NCI-H1694 treated with DMSO at 0.1 percent for 48 hours (cell line): Measurements from ENCODE around the gene MAD2L2.

Experiments
- DNase-seq: peaks from one replicate; lab custom pipeline; 2025; lab: John Stamatoyannopoulos, UW

The MAD2L2 gene

DNA sequence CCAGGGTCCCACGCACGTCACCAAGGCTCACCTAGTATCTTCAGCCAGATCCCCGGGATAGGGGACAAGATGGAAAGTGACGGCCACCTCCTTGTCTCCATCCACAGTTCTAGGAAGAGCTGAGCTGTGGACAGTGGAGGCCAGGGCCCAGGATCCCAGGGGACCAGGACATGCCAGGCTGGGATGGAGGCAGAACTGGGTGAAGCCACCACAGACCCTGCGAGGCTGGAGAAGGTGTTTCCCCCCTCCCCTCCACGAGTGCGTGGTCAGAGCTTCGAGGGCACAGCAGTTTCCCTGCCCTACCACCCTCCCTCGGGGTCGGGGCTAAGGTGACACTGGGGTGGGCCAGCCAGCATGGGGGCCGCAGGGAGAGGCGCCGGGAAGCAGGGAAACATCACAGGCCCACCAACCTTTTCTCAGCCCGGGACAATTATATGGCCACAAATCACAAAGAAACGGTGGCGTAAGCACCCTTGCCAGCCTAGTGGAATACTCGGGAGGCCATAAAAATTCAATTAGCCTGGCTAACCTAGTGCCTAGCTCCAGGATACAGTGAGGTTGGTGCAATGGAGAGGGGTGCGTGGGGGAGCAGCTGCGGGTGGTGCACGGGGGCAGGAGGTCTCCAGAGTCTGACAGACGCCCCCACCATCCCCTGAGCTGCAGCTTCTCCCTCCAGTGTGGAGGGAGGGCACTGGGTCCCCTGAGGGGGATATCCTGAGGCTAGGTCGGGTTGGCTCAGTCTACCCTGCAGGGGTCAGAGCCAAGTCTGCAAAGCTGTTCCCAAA is 23.9 kb upstream of the MAD2L2 start:
- DNase-seq = no peak

DNA sequence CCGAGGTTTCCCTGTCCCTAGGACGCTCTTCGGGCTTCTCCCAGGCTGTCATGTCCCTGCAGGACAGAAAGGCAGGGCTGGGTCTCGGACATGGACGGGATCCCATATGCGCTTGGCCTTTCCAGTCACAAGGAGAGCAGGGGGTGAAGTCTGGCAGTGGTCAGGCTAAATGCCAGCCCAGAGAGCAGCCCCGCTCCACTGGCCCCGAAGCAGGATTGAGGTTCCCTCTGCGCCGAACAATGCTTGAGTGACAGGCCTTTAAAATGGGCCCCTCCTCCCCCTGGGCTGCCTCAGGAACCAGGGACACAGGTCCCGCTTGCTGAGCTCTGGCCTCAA is 23.2 kb upstream of the MAD2L2 start:
- no peak for DNase-seq

DNA sequence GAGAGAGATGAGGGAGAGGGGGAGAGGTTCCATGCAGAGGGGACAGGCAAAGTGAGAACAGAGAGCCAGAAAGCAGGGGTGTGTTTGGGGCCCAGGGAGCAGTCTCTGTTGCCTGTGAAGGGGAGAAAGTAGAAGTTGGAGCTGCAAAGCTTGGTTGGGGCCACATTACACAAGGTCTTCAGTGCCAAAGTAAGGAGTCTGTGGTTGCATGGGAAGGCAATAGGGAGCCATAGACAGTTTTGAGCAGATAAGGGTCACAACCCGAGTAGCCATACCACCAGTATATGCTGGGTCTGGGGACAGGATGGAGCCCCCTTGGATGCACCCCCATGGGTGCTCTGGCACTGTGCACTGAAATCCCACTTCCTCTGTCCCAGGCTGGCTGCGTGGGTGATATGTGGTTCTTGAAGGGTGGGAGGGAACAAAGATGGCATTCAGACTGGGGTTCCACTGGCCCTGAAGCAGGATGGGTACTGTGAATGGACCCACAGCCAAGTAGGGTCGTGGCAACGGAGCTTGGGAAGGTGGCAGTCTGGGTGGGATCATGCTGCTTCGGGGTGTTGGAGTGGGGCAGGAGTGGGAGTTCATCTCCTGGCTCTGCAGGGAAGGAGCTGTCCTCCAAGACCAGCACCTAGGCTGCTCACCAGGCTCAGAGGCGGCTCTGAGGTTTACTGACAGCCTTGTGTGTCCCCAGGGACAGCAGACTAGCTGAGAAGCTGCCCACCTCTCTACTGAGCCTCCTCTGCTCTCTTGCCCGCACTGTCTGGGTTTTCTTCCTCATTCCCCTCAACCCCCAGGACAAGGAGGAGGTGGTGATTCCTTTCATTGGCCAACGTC is 22.6 kb upstream of the MAD2L2 start:
- DNase-seq = no peak

DNA sequence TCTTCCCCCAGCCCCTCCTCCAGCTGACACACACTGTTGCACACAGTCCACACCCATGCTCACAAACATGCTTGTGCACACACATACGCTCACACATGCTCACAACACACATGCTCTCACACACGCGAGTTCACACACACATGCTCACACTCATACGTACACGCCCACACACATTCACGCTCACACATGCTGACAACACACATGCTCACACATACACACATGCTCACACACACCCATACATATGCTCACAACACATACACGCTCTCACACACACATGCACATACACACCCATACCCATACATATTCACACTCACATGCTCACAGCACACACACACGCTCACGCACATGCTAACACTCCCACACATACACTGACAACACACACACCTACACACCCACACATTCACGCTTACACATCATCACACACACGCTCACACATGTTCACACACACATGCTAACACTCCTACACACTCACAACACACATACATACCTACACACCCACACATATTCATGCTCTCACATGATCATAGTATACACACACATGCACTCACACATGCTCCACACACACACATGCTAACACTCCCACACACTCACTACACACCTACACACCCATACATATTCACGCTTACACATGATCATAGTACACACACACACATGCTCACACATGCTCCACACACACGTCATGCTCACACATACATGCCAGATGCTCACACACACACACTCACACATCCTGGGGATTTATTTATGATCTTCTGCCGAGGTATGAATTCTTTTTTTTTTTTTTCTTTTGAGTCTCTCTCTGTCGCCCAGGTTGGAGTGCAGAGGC is 21.2 kb upstream of the MAD2L2 start:
- DNase-seq = no peak

DNA sequence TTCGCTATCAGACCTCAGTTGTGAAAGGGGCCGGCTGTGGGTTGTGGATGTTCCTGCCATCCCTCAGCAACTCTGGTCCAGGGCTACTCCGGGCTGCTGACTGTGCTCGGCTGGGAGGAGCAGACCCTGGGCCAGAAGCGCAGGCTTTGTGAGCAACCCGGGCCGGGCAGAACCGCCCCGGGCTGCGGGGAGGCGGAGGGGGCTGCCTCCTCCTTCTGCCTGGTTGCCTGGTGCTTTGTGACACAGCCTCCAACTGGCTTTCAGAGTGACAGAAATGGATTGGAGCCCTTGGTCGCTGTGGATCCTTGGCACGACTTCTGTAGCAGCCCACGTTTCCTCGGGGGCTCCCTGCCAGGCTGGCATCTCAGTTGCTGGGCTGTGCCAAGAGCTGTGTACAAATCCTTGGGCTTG is 20.6 kb upstream of the MAD2L2 start:
- peak; percentile 42 for DNase-seq

DNA sequence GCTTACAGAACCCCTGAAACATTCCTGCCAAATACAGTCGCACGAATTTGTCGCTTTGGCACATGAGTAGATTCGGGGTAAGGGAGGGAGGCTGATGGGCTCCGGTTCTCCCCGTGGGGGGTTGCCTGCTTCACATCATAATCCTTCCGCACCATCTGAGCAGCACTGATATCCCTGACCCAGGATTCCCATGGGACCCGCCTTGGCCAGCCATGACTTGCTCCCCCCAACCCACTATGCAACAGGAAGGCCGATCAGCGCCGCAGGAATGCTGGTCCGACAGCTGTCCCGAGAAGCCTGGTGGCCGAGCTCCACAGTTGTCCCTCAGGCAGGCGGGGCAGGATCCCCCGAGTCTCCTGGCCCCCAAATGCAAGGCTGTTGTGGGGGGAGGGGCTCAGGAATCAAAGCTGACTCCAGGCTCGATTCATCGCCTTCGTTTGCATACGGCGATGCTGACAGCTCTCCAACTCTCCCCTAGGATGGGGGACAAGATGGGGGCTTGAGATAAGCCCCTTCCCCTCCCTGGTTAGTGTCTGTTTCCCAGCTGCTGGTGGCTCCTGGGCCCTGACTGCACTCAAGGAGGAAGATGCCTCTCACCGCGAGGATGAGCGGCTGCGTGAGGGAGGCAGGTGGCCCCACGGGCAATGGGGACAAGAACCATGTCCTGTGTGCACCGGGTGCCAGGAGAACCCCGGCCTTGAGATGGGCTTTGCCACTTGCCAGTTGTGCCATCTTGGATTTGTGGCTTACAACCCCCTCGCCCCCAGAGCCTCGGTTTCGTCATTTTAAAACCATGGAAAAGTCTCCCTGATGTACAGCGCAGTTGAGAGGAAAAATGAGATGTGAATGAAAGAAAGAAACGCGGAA is 19.9 kb upstream of the MAD2L2 start:
- DNase-seq = no peak

DNA sequence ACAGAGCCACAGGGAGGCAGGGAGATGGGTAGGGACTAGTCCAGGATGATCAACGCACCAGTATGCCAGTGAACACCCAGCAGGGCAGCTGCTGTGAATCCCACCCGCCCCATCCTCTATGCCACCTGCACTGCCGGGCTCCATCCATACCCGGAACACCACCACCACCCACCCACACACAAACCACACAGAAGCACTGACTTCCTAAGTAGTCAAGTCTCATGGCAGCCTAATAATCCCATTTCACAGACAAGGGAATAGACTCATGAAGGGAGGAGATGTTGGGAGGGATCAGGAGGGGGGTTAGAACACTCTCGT is 16.9 kb upstream of the MAD2L2 start:
- DNase-seq = no peak

DNA sequence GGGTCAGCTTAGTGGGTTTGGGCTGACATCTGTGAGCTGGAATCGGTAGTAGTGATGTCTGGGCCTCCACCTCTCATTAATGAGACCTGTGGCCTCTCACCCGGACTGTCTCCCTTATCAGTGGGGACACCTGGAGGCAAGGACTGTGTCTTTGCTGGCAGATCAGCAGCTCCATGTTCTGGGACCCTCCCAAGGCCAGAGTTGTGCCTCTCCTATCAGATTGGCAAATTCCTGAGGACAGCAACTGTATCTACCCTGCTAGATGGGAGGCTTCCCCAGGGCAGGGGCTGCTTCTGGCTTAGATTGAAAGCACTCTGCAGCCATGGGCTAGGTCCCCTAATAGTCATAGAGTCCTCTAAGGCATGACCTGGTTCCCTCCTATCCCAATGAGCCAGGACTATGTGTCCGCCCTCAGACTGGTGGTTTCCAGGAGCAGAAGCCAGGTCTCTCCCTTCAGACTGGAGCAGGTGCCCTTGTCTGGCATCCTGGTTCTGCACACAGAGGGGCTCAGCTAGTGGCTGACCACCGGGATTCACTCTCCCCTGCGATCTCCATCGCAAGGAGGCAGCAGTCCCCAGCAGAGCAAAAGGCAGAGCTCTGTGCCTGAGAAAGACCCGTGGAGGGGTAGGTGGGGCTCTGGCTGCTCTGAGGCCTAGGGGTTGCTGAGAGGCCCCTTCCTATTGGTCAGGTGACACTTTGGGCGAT is 16.4 kb upstream of the MAD2L2 start:
- DNase-seq = no peak

DNA sequence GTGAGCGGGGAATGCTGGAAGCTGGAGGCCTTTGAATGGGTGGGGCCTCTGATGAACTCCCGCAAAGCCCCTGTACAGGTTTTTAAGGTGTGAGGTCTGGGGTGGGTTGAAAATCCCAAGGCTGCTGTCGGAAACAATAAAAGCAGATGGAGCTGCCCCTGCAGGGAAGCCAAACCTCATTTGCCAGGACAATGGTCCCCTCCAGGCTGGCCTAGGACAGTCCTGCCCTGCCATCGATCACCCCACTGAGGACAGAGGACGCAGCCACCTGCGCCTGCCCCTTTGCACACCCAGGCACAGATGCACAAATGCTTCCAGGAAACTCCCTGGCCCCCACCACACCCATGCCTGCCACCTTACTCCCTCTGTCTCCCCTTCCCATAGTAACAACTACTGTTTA is 14.9 kb upstream of the MAD2L2 start:
- no peak for DNase-seq

DNA sequence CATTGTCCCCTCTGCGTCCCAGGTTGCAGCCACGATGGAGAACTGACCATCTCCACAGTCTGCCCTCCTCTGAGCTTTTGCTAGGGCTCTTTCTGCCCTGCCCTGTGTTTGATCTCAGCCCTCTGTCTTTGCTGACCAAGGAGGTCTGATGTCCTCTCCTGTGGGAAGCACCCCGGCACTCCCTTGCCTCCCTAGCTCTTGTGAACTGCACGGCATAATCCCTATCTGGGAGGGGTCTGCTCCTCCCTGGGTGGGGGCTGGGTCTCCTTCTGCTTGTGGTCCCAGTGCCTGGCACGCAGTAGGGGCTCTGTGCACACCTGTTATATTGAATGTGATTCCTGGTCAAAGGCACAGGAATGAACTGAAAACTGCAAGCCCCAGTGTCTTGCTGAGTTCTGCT is 13.0 kb upstream of the MAD2L2 start:
- no peak for DNase-seq

DNA sequence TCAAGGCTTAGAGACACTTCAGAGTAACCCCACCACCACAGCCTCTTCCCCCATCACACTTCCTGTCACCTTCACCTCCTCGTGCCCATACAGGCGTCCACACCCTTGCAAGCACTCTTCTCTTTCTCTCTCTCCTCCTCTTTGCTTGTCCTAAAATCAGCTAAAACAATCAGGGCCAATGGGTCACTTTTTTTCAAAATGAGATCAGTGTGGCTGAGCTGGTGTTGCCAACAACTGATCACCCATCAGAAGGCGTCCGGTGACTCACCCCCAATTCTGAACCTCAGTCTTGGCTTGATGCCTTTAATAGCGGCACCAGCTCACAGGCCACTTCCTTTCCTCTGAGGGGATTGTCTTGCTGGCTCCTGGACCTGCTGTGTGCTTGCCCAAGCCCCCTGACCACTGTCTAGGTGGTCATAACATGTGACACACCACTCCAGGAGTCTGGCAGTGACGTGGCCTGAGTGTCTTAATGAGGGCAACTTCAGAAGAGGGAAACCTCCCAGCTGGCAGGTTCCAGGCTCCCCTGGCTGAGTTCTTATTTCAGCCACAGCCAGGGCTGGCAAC is 12.2 kb upstream of the MAD2L2 start:
- DNase-seq = no peak

DNA sequence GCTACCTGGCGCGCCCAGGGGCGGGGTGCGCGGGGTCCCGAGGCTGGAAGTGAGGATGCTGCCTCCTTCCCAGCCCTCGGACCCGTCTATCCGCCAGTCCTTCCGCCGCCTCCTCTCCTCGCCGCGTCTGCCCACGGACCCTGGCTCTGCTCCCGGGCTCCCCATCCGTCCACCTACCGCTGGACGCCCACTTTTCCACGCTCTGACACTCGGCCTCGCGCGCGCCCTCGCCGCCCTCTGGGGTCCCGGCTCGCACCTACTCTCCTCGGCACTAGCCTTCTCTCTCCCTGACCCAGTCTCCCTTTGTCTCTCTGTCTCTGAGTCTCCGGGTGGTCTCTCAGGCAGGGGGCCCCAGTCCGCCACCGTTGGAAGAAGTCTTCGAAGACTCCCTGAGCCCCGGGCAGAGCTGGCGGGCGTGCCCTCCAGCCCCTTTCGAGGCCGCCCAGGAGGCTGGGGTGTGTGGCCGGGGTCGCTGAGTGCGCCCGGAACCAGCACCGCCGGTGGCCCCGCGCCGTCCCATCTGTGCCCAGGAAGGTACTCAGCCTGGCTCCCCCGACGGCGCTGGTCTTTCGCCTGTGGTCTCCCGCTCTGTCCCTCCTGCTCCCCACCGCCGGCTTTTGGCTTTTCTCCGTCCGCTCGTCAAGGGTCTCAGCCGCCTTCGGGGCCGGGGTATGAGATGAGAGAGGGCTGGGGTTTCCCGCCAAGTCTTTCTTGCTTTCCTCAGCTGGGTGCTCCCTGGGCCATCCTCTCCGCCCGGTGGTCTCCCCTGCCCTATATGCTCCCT is 11.2 kb upstream of the MAD2L2 start:
- DNase-seq = no peak

DNA sequence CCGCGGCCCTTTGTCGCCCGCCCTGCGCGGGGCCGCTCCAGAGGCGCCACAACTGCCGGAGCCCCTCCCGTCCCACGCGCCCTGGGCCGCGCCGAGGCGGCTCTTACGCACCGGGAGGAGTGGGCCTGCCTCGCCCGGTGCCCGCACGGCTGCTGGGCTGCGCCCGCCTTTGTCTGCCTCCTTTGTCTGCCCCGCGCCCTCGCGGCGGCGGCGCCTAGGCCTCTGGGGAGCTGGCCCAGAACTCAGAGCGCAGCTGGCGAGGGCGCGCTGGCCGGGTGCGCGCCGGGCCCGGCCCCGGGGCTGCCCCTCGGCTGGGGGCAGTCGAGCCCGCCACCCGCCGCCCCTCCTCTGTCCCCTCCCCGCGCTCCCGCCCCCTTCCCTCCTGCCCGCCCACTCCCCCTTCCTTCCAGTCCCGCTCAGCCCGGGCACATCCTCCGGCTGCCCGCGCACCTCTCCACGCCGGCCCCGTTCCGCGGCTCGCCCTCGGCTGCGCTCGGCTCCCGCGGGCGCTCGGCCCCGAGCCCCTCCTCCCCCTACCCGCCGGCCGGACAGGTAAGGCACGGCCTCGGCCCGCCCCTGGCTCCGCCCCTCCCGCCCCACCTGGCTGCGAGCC is 10.5 kb upstream of the MAD2L2 start, which contains the start of gene DRAXIN:
TSS of gene DRAXIN (plus strand) at position 409 of the 613 bp plus-strand sequence. CDS start 14,549 bp downstream, outside the sequence.
- DNase-seq = peak; percentile 28

DNA sequence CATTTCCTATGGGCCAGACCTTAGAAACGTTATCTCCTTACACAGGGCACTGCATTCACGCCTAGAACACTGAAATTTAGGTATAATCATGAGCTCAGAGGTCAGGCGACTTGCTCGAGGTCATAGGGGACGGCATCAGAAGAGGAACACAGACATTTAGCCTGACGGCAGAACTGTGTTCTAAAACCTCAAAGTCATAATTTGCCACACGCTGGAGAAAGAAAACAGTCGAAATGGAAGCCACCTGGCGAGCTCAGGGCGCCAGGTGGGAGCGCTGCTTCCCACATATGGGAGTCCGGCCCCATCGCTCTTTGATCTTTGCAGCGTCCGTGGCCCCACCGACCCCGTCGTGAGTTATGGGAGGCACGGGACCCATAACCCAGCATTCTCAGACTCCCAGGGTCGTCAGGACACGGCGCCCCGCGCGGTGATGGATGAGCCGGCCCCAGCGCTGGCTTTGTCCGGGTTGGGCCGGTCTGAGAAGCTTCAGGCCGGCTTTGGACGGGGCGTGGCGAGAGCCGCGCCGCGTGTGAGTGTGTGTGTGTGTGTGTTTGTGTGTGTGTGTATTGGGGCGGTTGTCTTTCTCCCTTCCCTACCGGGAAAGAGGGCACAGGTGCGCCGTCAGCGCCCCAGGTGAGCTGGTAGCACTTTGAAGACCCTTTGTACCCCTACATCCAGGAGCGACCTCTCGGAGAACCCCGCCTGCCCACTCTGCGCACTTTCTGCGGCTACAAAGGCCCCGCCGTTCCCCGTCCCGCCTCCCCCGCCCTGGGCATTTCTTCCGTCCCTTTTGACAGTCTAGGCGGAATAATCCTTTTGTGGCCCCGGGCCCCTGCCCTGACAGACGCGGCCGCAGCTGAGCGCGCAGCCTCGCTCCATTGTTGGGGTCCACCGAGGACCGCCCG is 9.7 kb upstream of the MAD2L2 start:
- DNase-seq = no peak

DNA sequence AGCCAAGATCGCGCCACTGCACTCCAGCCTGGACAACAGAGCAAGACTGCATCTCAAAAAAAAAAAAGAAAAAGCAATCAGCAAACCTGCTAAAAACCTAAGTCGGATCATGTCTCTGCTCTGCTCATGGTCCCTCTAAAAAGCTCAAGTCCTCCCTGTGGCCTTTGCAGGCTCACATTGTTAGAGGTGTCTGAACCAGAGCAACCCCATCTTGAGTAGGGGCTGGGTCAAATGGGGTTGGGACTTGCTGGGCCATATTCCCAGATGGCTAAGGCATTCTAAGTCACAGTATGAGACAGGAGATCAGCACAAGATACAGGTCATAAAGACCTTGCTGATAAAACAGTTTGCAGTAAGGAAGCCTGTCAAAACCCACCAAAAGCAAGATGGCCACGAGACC is 7.6 kb upstream of the MAD2L2 start:
- DNase-seq = no peak

DNA sequence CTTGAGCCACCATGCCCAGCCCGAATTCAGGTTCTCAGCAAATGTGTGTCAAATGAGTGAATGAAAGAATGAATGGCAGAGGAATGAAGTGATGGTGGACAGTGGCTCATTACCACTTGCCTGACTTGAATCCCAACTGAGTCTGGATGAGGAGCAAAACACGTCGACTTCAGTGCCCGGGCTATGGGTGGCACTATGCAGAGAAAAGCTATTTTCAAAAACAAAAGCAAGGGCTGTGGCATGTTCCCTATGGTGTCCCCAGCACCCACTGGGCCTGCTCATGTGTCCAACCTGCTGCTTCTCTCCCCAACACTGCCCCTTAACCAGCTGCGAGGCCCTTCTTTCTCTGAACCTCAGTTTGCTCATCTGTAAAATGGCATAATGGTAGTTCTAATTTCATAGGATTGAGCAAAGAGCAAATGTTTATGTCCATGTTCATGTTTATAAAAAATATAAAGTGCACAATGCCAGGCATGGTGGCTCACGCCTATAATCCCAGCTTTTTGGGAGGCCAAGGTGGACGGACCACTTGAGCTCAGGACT is 4.3 kb upstream of the MAD2L2 start:
- DNase-seq = no peak

DNA sequence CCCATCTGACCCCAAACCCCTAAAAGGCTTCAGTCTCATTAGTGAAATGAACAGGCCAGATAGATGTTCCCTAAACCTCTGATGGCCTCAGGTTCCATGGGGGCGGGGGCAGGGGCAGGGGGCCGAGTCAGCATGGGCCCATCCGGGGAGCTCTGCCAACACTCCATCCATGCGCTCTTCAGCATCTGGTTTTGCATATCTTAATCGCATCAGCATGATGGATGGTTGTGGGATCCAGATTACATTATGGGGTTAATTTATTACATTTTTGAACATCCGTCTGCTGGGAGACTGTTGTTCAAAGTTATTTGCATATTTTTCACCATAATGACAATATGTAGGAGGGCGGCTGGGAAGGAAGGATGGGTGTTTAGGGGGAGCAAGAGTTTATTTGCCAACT is 3.1 kb upstream of the MAD2L2 start:
- DNase-seq = no peak

DNA sequence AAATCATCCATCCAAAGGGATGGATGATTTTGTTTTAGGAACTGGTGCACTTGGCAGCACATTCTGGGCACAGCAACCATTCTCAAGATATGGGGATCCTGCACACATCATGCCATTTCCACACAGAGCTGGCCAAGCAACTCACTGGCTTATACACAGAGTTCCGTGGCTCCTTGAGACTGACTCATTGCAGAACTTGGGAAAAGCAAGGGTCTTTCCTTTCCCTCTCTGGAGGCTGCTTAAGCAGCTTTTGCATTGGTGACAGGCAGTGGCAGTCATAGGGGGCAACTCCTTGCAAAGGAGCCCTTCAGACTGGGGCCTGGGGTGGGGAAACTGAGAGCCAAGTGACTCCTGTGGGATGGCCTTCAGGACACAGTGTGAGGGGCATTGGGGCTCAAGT is 1.9 kb upstream of the MAD2L2 start:
- no peak for DNase-seq
